Measurements from ENCODE around the gene PRDX1.
A peak's percentile ranks its signal among the peaks of the same experiment; 100 is the strongest.
"Not testable (repeated sequence)": the region's sequence is repeated elsewhere in the genome, so short reads cannot be mapped to it uniquely, and the experiment has no call there.

The PRDX1 gene

GRCh38 chr1:45470306-45470798 lies 51.3 kb downstream of the PRDX1 start:
- Mint-ChIP-seq H3K9me3 (no peaks in the 10 kb centered on the region), H3K4me1 (peaks cover 2% of the 10 kb centered on the region), H3K36me3 (no peaks in the 10 kb centered on the region), H3K4me3 (no peak overlapping the region), H3K27ac (no peak overlapping the region)
- ATAC-seq (peak; percentile 34), DNase-seq (ENCODE audit: low spot score in 2 of 2) (no peak)

DNA sequence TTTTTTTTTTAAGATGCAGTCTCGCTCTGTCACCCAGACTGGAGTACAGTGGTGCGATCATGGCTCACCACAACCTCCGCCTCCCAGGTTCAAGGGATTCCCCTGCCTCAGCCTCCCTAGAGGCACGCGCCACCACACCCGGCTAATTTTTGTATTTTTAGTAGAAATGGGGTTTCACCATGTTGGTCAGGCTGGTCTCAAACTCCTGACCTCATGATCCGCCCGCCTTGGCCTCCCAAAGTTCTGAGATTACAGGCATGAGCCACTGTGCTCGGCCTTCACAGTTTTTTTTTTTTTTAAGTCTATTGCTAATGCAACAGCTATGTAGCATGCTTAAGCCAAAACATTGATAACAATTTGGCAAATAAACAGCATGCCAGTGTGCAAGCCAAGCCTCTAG lies 54.3 kb downstream of the PRDX1 start:
- H3K9me3 Mint-ChIP-seq; DNase-seq (ENCODE audit: low spot score in 2 of 2); H3K27ac Mint-ChIP-seq; H3K4me1 Mint-ChIP-seq; H3K36me3 Mint-ChIP-seq; H3K4me3 Mint-ChIP-seq: not testable (repeated sequence)
- peak; percentile 32 for ATAC-seq

DNA sequence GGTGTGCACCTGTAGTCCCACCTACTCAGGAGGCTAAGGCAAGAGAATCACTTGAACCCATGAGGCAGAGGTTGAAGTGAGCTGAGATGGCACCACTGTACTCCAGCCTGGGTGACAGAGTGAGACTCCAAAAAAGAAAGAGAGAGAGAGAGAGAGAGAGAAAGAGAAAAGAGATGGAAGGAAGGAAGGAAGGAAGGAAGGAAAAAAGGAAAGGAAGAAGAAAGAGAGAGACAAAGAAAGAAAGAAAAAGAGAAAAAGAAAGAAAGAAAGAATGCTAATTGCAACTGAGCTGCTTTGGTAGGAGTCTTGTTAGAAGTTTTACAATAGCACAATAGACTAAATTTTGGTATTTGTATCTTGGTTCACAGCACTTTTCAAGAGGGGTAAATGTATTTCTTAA lies 56.4 kb downstream of the PRDX1 start:
- DNase-seq (ENCODE audit: low spot score in 2 of 2), result no peak
- Mint-ChIP-seq H3K4me1 (peaks cover 6% of the 10 kb centered on the region), H3K9me3 (no peaks in the 10 kb centered on the region), H3K4me3 (no peak overlapping the region), H3K36me3 (no peaks in the 10 kb centered on the region), H3K27ac (peak overlapping the region; percentile 60)
- no peak for ATAC-seq

Data from stimulated activated effector memory CD8-positive, alpha-beta T cell treated with anti-CD3 and anti-CD28 coated beads, Interleukin-12 subunit alpha, Interleukin-12 subunit beta, amount 100 ng/mL, for 72 hours (primary cell).